Femur (tissue), 1 donor: ENCODE data around the gene NUDT2.

ENCODE experiments used
- DNase-seq: peaks from one replicate; pipeline ENCODE4 v3.0.0-alpha.2; 2017

Gene NUDT2

DNA sequence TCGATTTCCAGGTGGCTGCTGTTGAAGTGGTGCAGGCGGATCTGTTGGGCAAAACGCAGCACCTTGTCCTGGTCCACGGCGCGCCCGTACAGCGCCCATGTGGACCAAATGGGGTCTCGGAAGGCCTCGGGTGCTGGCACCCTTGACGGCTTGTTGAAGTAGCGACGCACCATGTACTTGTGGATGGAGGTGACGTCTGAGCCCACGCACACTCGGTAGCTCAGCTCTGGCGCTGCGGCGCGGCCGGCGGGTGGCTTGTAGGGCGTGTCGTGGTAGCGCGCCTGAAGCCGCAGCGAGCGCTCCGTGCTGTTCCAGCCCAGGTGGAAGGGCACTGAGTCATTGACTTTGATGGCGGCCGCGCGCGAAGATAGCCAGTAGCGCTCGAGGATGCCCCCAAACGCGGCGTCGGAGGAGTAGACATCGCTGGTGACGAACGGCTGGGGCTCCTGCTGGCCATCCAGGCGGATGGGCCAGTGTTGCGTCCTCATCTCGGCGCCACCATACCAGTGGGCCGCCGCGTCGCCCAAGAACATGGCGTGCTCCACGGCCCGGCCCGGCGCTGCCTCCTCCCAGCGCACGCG is 42.6 kb downstream of the NUDT2 start:
- no peak for DNase-seq

DNA sequence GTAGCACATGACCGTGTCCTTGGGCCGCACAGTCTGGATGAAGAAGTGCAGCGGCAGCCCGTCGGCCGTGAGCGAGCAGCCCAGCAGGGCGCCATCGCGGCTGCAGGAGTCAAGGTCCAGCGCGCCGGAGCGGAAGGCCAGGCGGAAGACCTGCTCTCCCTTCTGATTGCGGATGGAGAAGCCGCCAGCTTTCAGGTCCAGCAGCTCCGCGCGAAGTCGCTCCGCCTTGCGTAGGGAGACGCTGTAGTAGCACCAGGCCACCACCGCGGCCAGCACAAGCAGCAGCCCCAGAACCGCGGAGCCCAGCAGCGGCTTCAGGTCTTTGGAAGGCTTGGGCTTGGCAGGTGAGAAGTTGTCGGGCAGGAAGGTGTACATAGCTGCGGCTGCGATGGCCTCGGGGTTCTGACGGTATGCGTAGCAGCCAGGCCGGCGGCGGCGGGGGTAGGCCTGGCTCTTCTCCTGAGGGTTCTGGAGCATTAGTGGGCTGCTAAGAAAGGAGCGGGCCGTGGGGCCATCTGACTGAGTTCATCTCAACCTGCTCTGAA is 43.2 kb downstream of the NUDT2 start:
- no peak for DNase-seq

DNA sequence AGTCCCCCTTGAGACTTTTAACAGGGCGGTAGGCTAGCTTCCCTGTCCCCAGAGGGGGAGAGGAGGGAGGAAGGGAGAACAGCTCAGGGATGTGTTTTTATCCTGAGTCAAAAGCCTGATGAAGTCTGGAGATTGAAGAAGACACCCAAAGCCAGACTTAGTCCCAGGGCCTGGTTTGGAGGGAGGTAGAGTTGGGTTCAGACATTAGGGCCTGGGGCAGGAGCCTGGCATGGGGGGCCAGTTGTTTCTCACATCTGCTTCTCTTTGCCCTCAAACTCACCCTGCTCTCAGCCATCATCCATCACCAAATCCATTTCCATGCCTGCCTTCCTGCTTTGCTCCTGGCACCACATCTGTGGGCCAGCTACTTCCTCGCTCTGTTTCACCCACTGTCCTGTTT is 44.4 kb downstream of the NUDT2 start:
- no peak for DNase-seq

DNA sequence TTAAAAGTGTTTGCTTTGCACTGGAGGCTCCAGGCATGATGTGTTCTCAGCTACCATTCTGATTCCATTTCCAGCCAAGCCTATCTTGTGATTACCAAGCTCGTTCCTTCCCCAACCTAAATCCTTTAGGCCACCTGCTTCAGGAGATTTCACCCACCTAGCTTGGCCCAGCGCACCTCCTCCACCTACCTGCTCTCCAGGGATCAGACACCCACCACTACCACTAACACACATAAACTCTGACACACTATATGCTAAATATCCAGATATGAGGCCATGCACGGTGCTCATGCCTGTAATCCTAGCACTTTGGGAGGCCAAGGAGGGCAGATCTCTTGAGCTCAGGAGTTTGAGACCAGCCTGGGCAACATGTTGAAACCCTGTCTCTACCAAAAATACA is 45.0 kb downstream of the NUDT2 start:
- DNase-seq, result no peak

DNA sequence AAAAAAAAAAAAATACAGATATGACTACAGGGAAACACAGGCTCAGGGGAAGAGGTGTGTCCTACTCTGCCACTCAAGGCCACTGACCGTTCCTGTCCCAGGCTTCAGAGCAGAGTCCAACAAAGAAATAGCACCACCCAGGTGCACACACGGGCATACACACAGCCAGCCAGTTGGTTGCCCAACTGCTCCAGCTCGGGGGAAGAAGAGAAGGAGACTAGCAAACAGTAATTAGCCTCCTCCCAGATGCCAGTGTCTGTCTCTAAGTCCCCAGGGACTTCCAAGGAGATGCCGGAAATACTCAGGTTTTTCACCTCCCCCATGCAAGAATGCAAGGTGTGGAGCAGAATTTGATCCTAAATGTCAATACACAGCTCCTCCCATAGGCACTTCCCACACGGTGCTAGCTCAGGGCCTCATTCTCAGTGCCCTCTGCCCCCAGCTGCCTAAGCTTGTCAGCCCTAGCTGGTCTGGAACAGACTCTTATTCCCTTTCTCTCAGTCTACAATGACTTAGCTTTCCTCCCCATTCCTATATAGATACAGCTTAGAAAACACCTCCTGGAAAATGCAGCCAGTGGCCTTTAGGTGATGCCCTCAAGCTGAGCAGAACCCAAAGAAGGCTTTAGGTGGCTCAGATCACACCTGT is 45.7 kb downstream of the NUDT2 start:
- DNase-seq, result no peak

DNA sequence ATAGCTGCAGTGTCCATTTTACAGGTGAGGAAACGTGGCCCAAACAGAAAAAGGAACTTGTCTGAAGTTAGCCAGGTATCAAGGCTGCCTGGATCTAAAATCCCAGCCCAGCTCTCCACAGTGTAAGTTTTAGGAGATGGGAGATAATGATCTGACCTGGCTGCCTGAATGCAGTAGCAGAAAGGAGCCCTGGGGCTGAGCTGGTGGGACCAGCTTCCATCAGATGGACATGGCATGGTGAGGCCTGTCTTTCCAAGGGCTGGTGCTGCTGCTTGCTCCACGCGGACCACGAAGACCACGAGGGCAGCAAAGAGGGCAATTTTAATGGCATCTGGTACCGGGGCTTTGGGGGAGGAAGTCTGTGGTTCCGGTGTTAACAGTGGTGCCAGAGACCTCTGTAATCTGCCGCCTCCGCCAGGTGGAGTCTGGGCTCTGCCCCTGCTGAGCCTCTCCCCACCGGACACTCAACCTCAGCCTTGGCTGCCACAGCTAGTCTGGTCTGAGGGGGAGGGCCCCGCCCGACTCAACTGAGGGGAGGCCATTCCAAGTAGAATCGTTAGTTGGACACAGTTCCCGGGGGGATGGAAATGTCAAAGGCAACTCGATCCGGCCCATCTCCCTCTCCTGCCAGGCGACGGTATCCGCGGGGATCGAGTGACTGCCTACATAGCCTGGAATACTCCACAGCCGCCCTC is 46.7 kb downstream of the NUDT2 start:
- peak; percentile 73 for DNase-seq

DNA sequence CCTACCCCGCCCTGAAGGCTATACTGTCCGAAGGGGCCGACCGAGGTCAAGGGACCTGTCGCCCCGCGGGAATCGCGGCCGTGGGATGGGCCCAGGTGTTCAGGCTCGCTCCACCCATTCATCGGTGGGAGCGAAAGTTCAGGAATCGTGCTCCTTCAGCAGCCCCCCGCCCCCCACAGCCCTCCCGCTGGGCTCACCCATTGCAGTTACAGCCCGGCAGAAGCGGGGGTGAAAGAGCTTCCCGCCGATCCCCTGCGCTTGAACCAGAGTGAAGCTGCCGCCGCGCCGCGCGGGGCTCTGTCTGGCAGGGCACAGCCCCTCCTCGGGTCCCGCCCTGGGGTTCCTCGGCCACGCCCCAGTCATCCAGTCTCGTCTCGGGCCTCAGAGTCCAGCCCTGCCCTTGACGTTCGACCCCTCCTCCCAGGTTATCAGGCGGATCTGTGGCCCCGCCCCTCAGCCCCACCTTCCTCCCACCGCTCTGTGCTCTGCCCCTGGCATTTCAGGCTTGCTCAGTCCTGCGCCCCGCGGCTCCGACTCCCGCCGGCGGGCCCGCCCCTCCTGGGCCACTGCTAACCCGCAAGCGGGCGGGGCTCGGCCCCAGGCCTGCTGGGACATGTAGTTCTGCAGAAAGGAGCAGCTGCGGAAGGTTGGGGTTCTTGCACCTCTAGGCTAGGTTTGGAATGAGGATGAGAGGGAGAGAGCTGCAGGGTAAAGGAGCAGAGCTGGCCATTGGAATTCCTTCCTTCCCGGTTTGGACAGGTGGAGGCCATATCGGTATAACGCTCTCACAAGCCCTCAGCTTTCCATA is 47.4 kb downstream of the NUDT2 start, which contains the start of gene MYORG:
TSS of gene MYORG (minus strand) at position 303 of the 808 bp plus-strand sequence. CDS start 3,955 bp downstream, outside the sequence.
- DNase-seq, result peak; percentile 93

DNA sequence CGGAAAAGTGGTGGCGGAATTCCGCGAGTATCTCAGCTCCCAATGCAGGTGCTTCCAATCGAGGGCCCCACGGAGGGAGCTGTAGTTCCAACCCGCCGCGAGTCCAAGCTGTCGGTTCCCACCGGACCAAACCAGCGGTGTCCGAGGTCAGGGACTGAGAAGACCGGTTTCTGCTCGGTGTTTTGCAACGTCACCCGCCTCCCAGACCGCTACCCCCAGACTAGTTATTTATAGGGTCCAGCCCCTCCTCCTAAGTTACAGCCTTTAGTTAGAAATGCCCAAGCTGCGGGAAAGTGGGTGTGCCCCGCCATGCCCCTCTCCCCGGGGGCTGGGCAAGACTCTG is 48.0 kb downstream of the NUDT2 start:
- DNase-seq, result peak; percentile 72

DNA sequence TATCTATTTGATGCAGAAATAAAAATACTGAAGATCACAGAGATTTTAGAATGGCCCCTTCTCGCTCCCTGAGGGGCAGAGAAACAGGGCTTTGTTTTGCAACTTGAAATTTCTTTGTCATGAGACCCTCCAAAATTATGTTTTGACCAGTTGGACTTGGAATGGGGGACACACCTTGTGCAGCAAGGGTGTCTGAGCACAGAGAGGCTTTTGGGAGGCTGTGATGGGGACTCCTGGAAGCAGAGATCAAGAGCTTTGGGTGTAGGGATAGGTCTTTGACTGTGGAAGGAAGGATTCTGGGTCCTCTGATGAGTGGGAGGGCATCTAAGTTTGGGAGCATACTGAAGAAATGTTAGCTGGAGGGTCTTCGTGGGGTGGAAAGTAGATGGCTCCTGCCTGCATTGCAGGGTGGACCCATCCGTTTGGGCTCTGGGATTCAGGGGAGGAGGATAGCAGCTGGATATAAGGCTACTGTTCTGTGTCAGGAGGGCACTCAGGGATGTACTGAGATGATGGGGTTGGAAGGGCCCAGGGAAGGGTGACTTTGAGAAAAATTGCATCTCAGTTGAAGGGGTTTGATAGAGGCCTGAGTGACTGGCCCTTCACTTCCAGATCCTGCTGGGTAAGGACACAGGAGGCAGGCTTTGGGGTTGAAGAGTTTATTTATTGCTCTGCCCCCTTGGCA is 49.1 kb downstream of the NUDT2 start:
- DNase-seq, result no peak

DNA sequence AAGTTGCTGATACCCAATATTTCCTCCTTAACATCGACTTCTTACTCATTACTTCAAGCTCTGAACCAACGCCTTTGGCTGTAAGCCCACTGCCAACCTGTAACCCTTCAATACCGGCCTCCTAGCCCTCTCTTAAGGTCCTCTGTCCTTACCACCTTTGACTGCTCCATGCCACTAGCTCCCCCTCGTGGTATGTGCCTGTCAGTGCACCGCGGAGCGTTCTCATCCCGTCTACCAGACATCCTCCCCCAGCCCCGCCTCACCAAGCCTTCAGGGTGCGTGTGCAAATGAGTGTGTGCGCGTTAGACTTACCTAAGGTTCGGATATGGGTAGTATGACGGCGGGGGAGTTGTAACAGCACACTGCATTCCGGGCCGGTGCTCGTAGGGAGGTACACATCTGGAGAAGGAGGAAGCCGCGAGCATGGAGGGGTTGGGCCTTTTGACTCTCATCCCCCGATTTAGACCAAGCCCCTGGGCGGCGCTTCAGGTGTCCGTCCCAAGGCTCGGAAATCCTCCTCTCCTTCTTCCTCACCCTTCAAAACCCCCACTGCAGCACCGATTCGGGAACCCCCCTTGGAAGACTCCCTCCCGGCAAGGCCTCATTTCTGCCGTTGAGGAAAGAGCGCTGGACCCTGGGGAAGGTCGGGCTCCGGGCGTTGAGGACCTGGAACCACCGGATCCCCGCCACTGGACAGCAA is 50.1 kb downstream of the NUDT2 start:
- peak; percentile 91 for DNase-seq

DNA sequence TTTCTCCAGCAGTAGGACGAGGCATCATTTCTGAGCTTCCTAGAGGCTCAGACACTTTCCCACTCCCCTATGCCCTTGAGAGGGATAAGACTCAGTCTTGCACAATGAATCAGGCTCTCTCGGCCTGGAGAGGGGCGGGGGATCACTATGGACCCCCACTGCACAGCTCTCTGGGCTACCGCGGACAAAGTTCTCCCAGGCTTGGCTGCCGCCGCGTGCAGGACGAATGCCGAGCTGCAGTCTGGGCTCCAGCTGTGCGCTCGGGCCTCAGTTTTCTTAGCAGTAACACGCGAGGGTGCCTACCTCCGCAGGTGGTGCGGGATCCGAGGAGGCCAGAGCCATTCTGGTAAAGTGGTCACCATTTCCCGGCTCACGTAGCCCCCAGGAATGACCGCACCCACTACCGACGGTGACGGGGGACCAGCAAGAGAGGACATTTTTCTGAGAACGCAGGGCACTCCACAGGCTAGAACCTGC is 50.7 kb downstream of the NUDT2 start:
- no peak for DNase-seq

DNA sequence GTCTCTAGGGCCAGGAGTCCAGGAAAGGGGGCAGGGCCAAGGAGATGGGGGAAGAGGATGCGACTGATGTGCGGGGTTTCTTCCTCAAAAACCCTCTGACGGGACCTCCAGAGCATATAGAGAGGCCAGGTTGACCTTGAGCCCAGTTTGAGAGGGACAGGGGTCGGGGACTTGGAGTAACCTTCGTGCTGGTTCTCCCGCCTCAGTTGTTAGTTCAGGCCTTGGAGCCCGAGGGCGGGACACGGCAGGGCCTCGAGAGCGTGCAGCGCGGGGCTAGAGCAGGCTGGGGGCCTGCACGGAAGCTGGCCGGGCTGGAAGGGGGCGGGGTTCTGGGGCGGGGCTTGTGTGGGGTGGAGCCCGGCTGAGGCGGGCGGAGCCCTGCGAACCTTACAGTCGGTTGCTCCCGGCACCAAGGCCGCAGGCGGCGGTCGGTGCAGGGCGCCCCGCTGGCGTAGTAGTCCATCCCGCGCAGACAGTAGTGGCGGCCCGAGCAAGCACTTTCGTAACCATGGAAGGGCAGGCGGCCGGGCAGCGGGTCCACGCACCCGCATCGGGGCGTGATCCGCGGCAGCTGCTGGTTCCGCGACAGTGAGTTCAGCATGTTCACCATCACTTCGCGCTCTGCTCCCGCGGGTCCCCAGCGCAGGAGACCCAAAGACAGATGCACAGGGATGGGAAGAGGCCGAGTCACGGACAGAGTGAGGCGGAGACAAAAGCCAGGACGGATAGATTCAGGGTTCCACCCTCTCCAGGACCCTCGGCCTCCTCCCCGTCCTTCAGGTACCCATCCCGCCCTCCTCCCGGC is 51.3 kb downstream of the NUDT2 start:
- DNase-seq, result peak; percentile 90

DNA sequence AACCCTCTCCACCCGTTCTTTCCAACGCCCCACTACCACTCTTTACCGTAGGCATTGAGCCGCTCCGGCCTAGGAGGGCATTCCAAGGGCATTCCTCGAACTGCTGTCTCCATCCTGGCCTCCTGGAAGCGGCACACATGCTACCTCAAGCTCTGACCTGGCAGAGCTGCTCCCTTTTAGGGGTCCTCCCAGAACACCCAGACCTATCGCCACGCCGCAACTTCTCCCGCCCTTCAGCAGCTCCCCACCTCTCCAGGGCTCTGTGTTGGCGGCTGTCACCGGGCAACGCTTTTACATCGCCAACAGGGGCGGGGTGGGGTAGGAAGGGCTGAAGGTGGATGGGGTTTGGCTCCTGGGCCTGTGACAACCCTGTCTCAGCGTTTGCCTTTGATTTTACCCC is 52.0 kb downstream of the NUDT2 start:
- DNase-seq, result peak; percentile 46

DNA sequence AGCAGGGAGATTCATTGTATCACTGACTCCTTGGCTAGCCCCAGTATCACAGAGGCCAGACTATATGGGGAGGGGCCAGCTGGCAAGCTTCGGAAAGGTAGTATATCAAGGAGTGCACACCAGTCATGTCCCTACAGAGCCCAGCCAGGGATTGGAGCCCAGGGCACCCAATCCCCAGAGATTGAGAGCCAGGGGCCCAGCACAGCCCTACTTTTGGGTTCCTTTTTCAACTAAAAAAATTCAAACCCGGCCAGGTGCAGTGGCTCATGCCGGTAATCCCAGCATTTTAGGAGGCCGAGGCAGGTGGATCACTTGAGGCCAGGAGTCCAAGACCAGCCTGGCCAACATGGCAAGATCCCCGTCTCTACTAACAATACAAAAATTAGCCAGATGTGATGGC is 52.7 kb downstream of the NUDT2 start:
- no peak for DNase-seq

DNA sequence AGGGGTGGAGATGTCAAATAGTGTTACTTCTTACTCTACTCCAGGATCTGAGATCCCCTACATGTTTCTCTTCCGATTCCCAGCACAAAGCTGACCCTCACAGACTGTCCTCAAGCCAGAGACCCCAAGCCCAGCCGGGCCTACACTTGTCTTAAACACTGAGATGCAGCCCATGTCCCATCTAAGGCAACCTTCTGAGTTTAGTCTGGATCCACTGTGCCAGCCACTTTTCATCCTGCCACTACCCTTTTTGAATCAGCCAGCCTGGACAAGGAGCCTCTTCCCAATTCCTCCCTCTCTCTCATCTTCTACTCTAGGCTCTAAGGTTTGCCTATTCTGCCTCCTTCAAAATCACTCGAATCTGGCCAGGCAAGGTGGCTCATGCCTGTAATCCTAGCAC is 53.5 kb downstream of the NUDT2 start:
- DNase-seq, result no peak

DNA sequence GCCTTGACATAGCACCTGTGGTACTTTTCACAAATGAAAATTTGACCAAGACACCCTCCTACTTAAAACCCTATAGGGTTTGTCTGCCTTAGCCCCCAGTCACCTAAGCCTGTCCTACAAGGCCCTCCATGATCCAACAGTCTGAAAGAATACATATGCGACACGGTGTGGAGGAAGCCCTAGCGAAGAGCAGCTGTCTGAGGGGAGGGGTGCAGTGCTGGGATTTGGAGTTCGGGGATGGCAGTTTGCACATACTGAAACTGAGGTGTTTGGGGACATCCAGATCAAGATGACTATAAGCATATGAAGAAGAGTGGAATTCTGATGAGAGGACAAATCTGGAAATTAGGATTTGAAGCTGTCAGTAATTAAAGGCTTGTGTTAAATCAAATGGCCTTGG is 54.5 kb downstream of the NUDT2 start:
- DNase-seq, result no peak

DNA sequence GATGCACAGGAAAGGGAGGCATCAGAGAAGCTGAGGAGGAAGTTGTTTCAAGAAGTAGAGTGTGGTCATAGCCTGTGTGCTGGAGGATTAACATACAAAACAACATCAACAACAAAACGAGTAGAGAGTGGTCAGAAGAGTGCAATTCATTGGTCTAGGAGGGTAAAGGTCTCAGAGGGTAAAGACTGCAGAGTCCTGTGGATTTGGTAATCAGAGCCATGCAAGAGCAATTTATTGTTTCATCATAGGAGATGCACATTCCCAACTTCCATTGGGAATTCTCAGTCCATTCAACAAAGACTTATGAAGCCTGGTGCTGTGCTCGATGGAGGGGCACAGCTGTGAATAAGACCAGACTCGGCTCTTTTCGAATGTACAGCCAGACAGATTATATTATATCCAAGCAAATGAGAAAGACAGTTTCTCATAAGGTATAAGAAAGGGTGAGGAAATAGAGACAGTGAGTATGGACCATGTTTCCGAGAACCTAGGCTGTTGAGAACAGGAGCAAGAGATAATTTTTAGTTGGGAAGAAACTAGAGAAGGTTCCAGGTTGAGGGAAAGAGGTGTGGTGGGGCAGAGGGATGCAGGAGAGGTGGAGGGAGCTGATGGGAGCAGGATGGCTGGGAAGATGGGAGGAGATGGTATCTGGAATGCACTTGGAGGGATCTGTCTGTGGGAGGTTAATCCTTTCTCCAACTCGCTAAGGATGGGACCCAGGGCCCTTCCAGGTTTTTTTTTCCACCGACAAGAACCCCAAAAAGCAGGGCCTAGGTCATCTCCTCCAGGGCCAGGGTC is 55.2 kb downstream of the NUDT2 start:
- DNase-seq, result no peak

DNA sequence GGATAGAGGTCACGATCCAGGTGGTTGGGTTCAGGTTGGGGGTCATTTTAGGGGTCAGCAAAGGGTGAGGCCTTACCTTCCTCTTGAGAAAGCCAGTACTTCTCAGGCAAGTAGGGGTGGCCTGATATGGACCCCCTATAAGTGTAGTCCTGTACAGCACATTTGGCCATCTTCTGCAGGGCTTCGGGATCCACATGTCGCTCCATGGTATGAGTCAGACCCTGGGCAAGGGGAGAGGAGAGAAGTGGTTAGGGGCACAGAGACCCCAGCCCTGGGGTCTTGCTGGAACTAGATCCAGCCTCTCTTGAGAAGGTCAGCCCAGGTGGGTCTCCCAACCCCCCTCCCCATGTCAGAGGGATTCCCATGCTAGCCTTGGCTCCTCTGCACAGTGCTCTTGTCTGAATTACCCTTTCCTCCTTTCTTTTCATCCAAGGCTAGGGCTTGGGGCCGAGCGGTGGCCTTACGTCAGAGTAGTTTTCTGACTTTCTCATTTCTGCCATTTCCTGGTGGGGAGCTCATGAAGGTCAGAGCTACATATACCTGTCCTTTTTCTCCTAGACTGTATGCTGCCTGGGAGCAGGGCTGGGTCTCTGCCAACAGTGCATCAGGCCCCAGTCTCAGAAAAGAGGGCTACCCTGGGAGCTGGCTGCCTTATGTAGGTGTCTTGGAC is 56.3 kb downstream of the NUDT2 start:
- DNase-seq, result no peak

DNA sequence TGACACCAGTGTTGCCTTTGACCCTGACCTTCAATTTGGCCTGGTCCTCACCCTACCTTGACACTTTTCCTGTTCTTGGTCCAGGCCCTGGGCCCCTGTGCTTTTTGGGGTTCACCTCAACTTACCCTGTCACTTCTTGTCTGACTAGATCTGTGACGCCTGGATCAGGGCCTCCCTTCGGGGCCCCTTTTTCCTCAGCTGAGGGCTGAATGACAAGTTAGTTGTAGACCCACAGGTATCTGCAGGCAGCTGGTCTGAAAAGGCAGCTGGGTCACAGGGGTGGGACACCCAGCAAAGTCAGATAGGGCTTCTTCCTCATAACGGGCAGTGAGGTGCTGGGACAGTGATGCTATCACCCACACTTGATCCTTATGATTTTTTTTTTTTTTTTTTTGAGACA is 57.3 kb downstream of the NUDT2 start:
- DNase-seq, result no peak

DNA sequence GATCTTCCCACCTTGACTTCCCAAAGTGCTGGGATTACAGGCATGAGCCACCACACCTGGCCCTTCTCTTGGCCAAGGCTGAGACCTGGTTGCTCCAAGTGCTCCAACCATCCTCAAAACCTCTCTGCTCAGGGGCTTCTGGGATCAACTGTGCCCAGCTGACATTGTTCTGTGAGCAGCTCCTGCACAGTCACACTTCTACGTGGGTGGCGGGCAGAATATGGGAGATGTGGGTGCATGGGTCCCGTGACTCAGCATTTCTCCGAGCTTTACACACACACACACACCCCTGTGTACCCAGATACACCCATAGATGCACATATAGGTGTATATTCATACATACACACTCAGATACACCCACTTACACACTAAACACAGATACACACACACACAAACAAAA is 57.9 kb downstream of the NUDT2 start:
- DNase-seq, result no peak
